K562 (cell line): ENCODE measurements around the gene AGT. TPM values are rescaled to one million over a fixed set of nuclear protein-coding genes. Genes with fewer than 3 reads are reported as not detected.
A peak's percentile ranks its signal among the peaks of the same experiment; 100 is the strongest.

ENCODE experiments used
- ATAC-seq: fragments of 200-7000 bp; cut with Tn5 transposase; 3 replicates; pipeline ENCODE4 v1.9.1; 2020; ENCODE audit warnings: moderate library complexity
- BruUV-seq: library from RNA; stranded (reverse); fragments of 400-500 nt; replicated peaks from 2 replicates; lab custom pipeline; 2021; lab: Mats Ljungman, UMichigan
- CTCF ChIA-PET: fragments of 300-600 bp; formaldehyde crosslinking; extraction: SDS; loops from one replicate; lab custom pipeline; 2021; ENCODE audit warnings: low intra/inter-chr PET ratio; lab: Yijun Ruan, JAX
- POLR2A ChIA-PET: fragments of 300-600, 350-650 bp; sonication (Branson Sonifier 250); formaldehyde crosslinking; extraction: SDS; loops from one replicate; lab custom pipeline; 2021; ENCODE audit warnings: antibody characterized with exemption, inconsistent platforms; lab: Yijun Ruan, JAX
- DNase-seq, 4 experiments: peaks; one replicate each; pipeline versions ENCODE4 v3.0.0 to v3.0.0-alpha.2; 2011 to 2018; ENCODE audit warnings: low spot score in 3 of 4, mixed read lengths in 3 of 4; ENCODE audit errors: extremely low read depth in 1 of 4
- FAIRE-seq: peaks from 2 replicates; lab custom pipeline; 2011; peaks lifted over from hg19 to GRCh38; lab: Jason Lieb, UNC
- H2AFZ ChIP-seq: 2 replicates; pipeline ENCODE4 v1.6.0; 2011; ENCODE audit warnings: low read depth, low read length, control low read depth, inconsistent platforms
- H3K27ac ChIP-seq: fragments of 200-600 bp; 3 replicates; pipeline ENCODE4 v1.8.0; 2011; ENCODE audit warnings: low read depth, mild to moderate bottlenecking, control low read depth, inconsistent platforms, low read length, moderate library complexity, mixed read lengths; ENCODE audit errors: extremely low read depth
- H3K27me3 ChIP-seq, 2 experiments: fragments of 300-600 bp in 1 of 2; 2 replicates in 1 of 2; 3 replicates in 1 of 2; pipeline versions ENCODE4 v1.6.0 to v1.8.0; 2011; ENCODE audit warnings: inconsistent platforms in 2 of 2, low read length in 2 of 2, mild to moderate bottlenecking in 1 of 2, mixed read lengths in 1 of 2, moderate library complexity in 1 of 2; ENCODE audit not compliant: control insufficient read depth in 2 of 2, insufficient read depth in 2 of 2
- H3K36me3 ChIP-seq: fragments of 300-600 bp; 3 replicates; pipeline ENCODE4 v1.8.0; 2011; ENCODE audit warnings: mild to moderate bottlenecking, low read length, inconsistent platforms; ENCODE audit not compliant: control insufficient read depth, insufficient read depth
- H3K4me1 ChIP-seq, 2 experiments: fragments of 200-600 bp in 1 of 2; replicated peaks in 1 of 2; 2 replicates in 1 of 2; 3 replicates in 1 of 2; pipeline versions ENCODE4 v1.5.1 to v1.8.0; 2011; ENCODE audit warnings: inconsistent platforms in 2 of 2, low read length in 2 of 2, mild to moderate bottlenecking in 1 of 2, mixed read lengths in 1 of 2, moderate library complexity in 1 of 2; ENCODE audit not compliant: control insufficient read depth in 2 of 2, insufficient read depth in 2 of 2
- H3K4me2 ChIP-seq: 2 replicates; pipeline ENCODE4 v1.6.1; 2011; ENCODE audit warnings: low read length, control low read depth, inconsistent platforms, mixed read lengths; ENCODE audit not compliant: insufficient read depth
- H3K4me3 ChIP-seq: fragments of 200-600 bp; sonication (generic), shearing (Covaris generic); 2 replicates; pipeline ENCODE4 v1.5.1; 2016; ENCODE audit warnings: control low read depth, inconsistent platforms
- H3K79me2 ChIP-seq: fragments of 200-600 bp; 3 replicates; pipeline ENCODE4 v1.8.0; 2011; ENCODE audit warnings: low read length, inconsistent platforms; ENCODE audit not compliant: control insufficient read depth, insufficient read depth
- H3K9ac ChIP-seq, 2 experiments: 2 replicates each; pipeline versions ENCODE4 v1.6.0 to v1.6.1; 2011; ENCODE audit warnings: low read depth in 2 of 2, low read length in 2 of 2, control low read depth in 1 of 2, inconsistent platforms in 1 of 2, mild to moderate bottlenecking in 1 of 2, mixed read lengths in 1 of 2; ENCODE audit not compliant: insufficient read depth in 1 of 2
- H3K9me1 ChIP-seq: one replicate; pipeline ENCODE4 v1.6.0; 2011; ENCODE audit warnings: inconsistent platforms, mild to moderate bottlenecking, low read length, moderate library complexity; ENCODE audit not compliant: control insufficient read depth, insufficient read depth
- H3K9me3 ChIP-seq: replicated peaks from 2 replicates; pipeline ENCODE4 v1.5.1; 2011; ENCODE audit warnings: low read depth, low read length, inconsistent platforms; ENCODE audit not compliant: control insufficient read depth, insufficient read depth
- H4K20me1 ChIP-seq: replicated peaks from 2 replicates; pipeline ENCODE4 v1.6.1; 2011; ENCODE audit warnings: low read length, inconsistent platforms, mixed read lengths; ENCODE audit not compliant: control insufficient read depth, insufficient read depth
- CBFA2T2 ChIP-seq: fragments of 450-650 bp; conservative IDR thresholded peaks from 2 replicates; pipeline ENCODE4 v1.6.1; 2017; ENCODE audit warnings: mild to moderate bottlenecking
- CLOCK ChIP-seq: fragments of 250-450 bp; sonication (Bioruptor Pico); IDR thresholded peaks from 2 replicates; pipeline ENCODE4 v1.4.0; 2020; ENCODE audit warnings: mild to moderate bottlenecking, moderate library complexity, borderline replicate concordance
- CREM ChIP-seq: IDR thresholded peaks from 2 replicates; pipeline ENCODE4 v1.6.1; 2014; ENCODE audit warnings: antibody characterized with exemption, low read depth
- NEUROD1 ChIP-seq: fragments of 150-350 bp; IDR thresholded peaks from 2 replicates; pipeline ENCODE4 v1.6.1; 2014; ENCODE audit warnings: borderline replicate concordance, low read length, low read depth; ENCODE audit not compliant: partially characterized antibody
- PHF21A ChIP-seq: fragments of 450-650 bp; IDR thresholded peaks from 2 replicates; pipeline ENCODE4 v1.6.1; 2017; ENCODE audit warnings: low read depth, borderline replicate concordance
- RAD21 ChIP-seq, 2 experiments: fragments of 250-450 bp in 1 of 2; fragments of 450-650 bp in 1 of 2; sonication (Bioruptor Pico) in 1 of 2; formaldehyde crosslinking in 1 of 2; IDR thresholded peaks in 1 of 2; conservative IDR thresholded peaks in 1 of 2; 2 replicates each; pipeline versions ENCODE4 v1.4.0 to v1.8.0; 2020 to 2022; ENCODE audit warnings: mild to moderate bottlenecking in 2 of 2, moderate library complexity in 1 of 2
- RFX5 ChIP-seq: IDR thresholded peaks from 2 replicates; pipeline ENCODE4 v1.6.1; 2011; ENCODE audit warnings: low read depth, mild to moderate bottlenecking, improper control_type of control experiment, low read length
- RUNX1 ChIP-seq: sonication (generic); IDR thresholded peaks from 2 replicates; pipeline ENCODE4 v1.6.1; 2016; ENCODE audit warnings: antibody characterized with exemption, low read depth
- SREBF1 ChIP-seq: fragments of 150-350 bp; IDR thresholded peaks from 2 replicates; pipeline ENCODE4 v1.6.1; 2014; ENCODE audit warnings: antibody characterized with exemption, low read depth, low read length, borderline replicate concordance
- YY1 ChIP-seq, 3 experiments: IDR thresholded peaks; 2 replicates each; pipeline ENCODE4 v1.6.1; 2011; ENCODE audit warnings: low read length in 2 of 3, mild to moderate bottlenecking in 2 of 3, moderate library complexity in 2 of 3, borderline replicate concordance in 1 of 3, control low read depth in 1 of 3, low read depth in 1 of 3; ENCODE audit not compliant: insufficient read depth in 3 of 3, insufficient replicate concordance in 2 of 3, control insufficient read depth in 1 of 3, insufficient read length in 1 of 3; ENCODE audit errors: extremely low read depth in 1 of 3
- ZKSCAN1 ChIP-seq: fragments of 150-350 bp; IDR thresholded peaks from 2 replicates; pipeline ENCODE4 v1.6.1; 2016; ENCODE audit warnings: low read depth, low read length
- WGBS: fragments of 100-300 bp; shearing (Covaris generic); methylation state at CpG from one replicate; pipeline ENCODE4 v1.1.6; 2016; ENCODE audit warnings: low coverage, mixed read lengths; ENCODE audit not compliant: insufficient coverage; ENCODE audit errors: missing lambda C conversion rate; 5-methylcytosine and 5-hydroxymethylcytosine counted together
- in situ Hi-C: fragments of 300-500 bp; cut with MboI; formaldehyde crosslinking; loops from 4 replicates; pipeline ENCODE4 v1.15.0; 2018; ENCODE audit warnings: inconsistent platforms, mixed read lengths
- intact Hi-C: fragments of 100-400 bp; cut with micrococcal nuclease; formaldehyde crosslinking; loops from 2 replicates; pipeline ENCODE4 v1.14.2; 2022
- polyA plus RNA-seq, 8 experiments: library from polyadenylated mRNA; depleted of rRNA in 4 of 8; stranded (reverse) in 5 of 8; unstranded in 3 of 8; fragments of >200 nt; fragmentation: Nextera tagmentation in 2 of 8; fragmentation: Illumina TruSeq in 1 of 8; extraction: Ambion mirVana in 2 of 8; extraction: Trizol in 1 of 8; gene quantifications; 2 replicates each; pipeline versions ENCODE4 v1.2.1 to v1.2.3, GENCODE V29; 2011 to 2014; ENCODE audit warnings: inconsistent platforms in 1 of 8, missing spikeins in 1 of 8
- total RNA-seq, 7 experiments: library from RNA; depleted of rRNA in 6 of 7; stranded (reverse); fragments of >200 nt in 6 of 7; fragmentation: Illumina TruSeq in 2 of 7; extraction: Trizol in 2 of 7; gene quantifications; 2 replicates each; pipeline versions ENCODE4 v1.2.1 to v1.2.3, GENCODE V29; 2011 to 2021; ENCODE audit warnings: low replicate concordance in 1 of 7

AGT gene
- total and polyA plus RNA-seq, 9 of the 15 experiments (the other 6 are each of a cell fraction or from before 2014, with no cell fraction given): 0.40 TPM; not detected in 8

GRCh38 chr1:230753586-230754251 lies 39.8 kb upstream of the AGT start:
- ChIA-PET CTCF (no interaction called here), POLR2A (interaction anchor here (0.5 to 1.1 kb wide), 5 partner anchors 11 to 655 kb away, joined by 3 read pairs; no protein-coding TSS in a partner anchor)
- 0 out of 2 replicates have a peak overlapping the region, but pooled peaks have one; percentile 27 for H3K4me2 ChIP-seq
- H3K9ac ChIP-seq: 0 out of 4 replicates have a peak overlapping the region, but pooled peaks of 1 of the 2 experiments have one; percentile 47
- no peak overlapping the region for H3K27ac ChIP-seq
- DNase-seq: peak; percentile 41 to 94 (median 86)
- TF ChIP-seq CREM (no peak), NEUROD1 (no peak), SREBF1 (no peak), ZKSCAN1 (no peak), RAD21 (CRISPR knock-in tag; conservative IDR thresholded peaks at IDR 0.05 in 1 of 2, IDR thresholded peaks at IDR 0.05 in 1 of 2) (no peak), YY1 (IDR thresholded peaks at IDR 0.05; ENCODE audit: borderline replicate concordance in 1 of 3, control insufficient read depth in 1 of 3, extremely low read depth in 1 of 3, insufficient read depth in 3 of 3, insufficient read length in 1 of 3, insufficient replicate concordance in 2 of 3, low read depth in 1 of 3, low read length in 2 of 3) (no peak), RFX5 (no peak), CBFA2T2 (no peak), CLOCK (CRISPR knock-in tag) (no peak), RUNX1 (no peak), PHF21A (no peak)
- TF ChIP-seq, all 486 proteins: peak for 0
- H4K20me1 ChIP-seq: 0 out of 2 replicates have a peak, but pooled peaks cover 2% of the 10 kb centered on the region
- no peak for FAIRE-seq
- intact Hi-C loops: no loop called here
- H3K4me1 ChIP-seq: peaks cover 0 to 6% of the 10 kb centered on the region in 2 experiments; a peak in 1 of 5 replicates
- peak overlapping the region; percentile 58 for H2AFZ ChIP-seq
- no peaks in the 10 kb centered on the region for H3K9me3 ChIP-seq
- H3K4me3 ChIP-seq: no peak overlapping the region
- peak; percentile 88 for ATAC-seq
- peaks cover 28 to 62% of the 10 kb centered on the region in 2 experiments for H3K27me3 ChIP-seq
- no peaks in the 10 kb centered on the region for H3K36me3 ChIP-seq
- no TSS peak for BruUV-seq
- H3K79me2 ChIP-seq: no peaks in the 10 kb centered on the region
- in situ Hi-C loops: no loop called here
- 27% methylated on average over 18 of the region's 24 CpGs for WGBS
- no peaks in the 10 kb centered on the region for H3K9me1 ChIP-seq
